ENCODE measurements around the gene BCO1. TPM values are rescaled to one million over a fixed set of nuclear protein-coding genes. Genes with fewer than 3 reads are reported as not detected.

BCO1 gene
- total and polyA plus RNA-seq, 7 donors: 0.10 TPM; not detected in 5

GRCh38 chr16:81265658-81266451 is 27.4 kb downstream of the BCO1 start:
- ATAC-seq: peak in 3 of 4 donors; percentile 61 to 68 (median 67)
- no peaks in the 10 kb centered on the region for H3K36me3 ChIP-seq (ENCODE audit: insufficient read depth in 1 of 2, low read depth in 1 of 2)
- intact Hi-C loops (cut with DNase I): no loop called here
- no peak for TF ChIP-seq CTCF (IDR thresholded peaks at IDR 0.05)
- no peak overlapping the region for H3K4me3 ChIP-seq
- H3K27me3 ChIP-seq (ENCODE audit: insufficient read depth in 3 of 3, low read length in 2 of 3): no peaks in the 10 kb centered on the region
- WGBS, 3 donors: 59 to 62% (median 60%) methylated on average over 5 of the region's 5 CpGs
- H3K9me3 ChIP-seq: no peaks in the 10 kb centered on the region
- H3K27ac ChIP-seq: no peak overlapping the region
- H3K4me1 ChIP-seq: no peaks in the 10 kb centered on the region
- DNase-seq: peak; percentile 48 to 75

GRCh38 chr16:81266680-81267095 is 28.2 kb downstream of the BCO1 start:
- intact Hi-C loops (cut with DNase I): no loop called here

GRCh38 chr16:81268509-81268908 is 30.0 kb downstream of the BCO1 start:
- H3K4me3 ChIP-seq: no peak overlapping the region
- no peaks in the 10 kb centered on the region for H3K27me3 ChIP-seq (ENCODE audit: insufficient read depth in 3 of 3, low read length in 2 of 3)
- TF ChIP-seq CTCF (IDR thresholded peaks at IDR 0.05): no peak
- H3K36me3 ChIP-seq (ENCODE audit: insufficient read depth in 1 of 2, low read depth in 1 of 2): no peaks in the 10 kb centered on the region
- no peaks in the 10 kb centered on the region for H3K9me3 ChIP-seq
- DNase-seq (no peak), ATAC-seq (no peak)
- intact Hi-C loops (cut with DNase I): no loop called here
- WGBS, 3 donors: 94 to 95% (median 95%) methylated on average over 5 of the region's 5 CpGs
- no peaks in the 10 kb centered on the region for H3K4me1 ChIP-seq
- no peak overlapping the region for H3K27ac ChIP-seq

More at GRCh38 chr16:81266680-81267095, 28.2 kb downstream of the BCO1 start:
- Histone ChIP-seq H3K4me3 (no peak overlapping the region), H3K27me3 (ENCODE audit: insufficient read depth in 3 of 3, low read length in 2 of 3) (no peaks in the 10 kb centered on the region), H3K9me3 (no peaks in the 10 kb centered on the region), H3K36me3 (ENCODE audit: insufficient read depth in 1 of 2, low read depth in 1 of 2) (no peaks in the 10 kb centered on the region), H3K27ac (no peak overlapping the region), H3K4me1 (no peaks in the 10 kb centered on the region)
- DNase-seq (no peak), ATAC-seq (peak in 2 of 4 donors; percentile 35 to 66)
- WGBS, 3 donors: 62 to 67% (median 64%) methylated on average over 7 of the region's 7 CpGs
- no peak for TF ChIP-seq CTCF (IDR thresholded peaks at IDR 0.05)

GRCh38 chr16:81273223-81273950 is 34.9 kb downstream of the BCO1 start:
- WGBS, 3 donors: 41 to 58% (median 45%) methylated on average over 10 of the region's 10 CpGs
- no peaks in the 10 kb centered on the region for H3K9me3 ChIP-seq
- intact Hi-C loops (cut with DNase I): no loop called here
- no peaks in the 10 kb centered on the region for H3K36me3 ChIP-seq (ENCODE audit: insufficient read depth in 1 of 2, low read depth in 1 of 2)
- no peak overlapping the region for H3K27ac ChIP-seq
- H3K27me3 ChIP-seq (ENCODE audit: insufficient read depth in 3 of 3, low read length in 2 of 3): no peaks in the 10 kb centered on the region
- no peak for TF ChIP-seq CTCF (IDR thresholded peaks at IDR 0.05)
- H3K4me1 ChIP-seq: no peaks in the 10 kb centered on the region
- DNase-seq (no peak), ATAC-seq (no peak)
- H3K4me3 ChIP-seq: no peak overlapping the region
